HCT116 (cell line): ENCODE data around the gene FOXN1. TPM values are rescaled to one million over a fixed set of nuclear protein-coding genes. Genes with fewer than 3 reads are reported as not detected.

Experiments used
- ATAC-seq: fragments of 200-7000 bp; cut with Tn5 transposase; 2 replicates; pipeline ENCODE4 v1.9.1; 2020; ENCODE audit warnings: mild to moderate bottlenecking, moderate library complexity
- BruUV-seq: library from RNA; stranded (reverse); fragments of 400-500 nt; replicated peaks from 2 replicates; lab custom pipeline; 2021; lab: Mats Ljungman, UMichigan
- CTCF ChIA-PET: fragments of 300-600 bp; sonication (Branson Sonifier 250); formaldehyde crosslinking; loops from one replicate; lab custom pipeline; 2021; ENCODE audit warnings: antibody characterized with exemption; lab: Charles Lee
- POLR2A ChIA-PET: fragments of 300-600, 350-600 bp; sonication (Branson Sonifier 250); formaldehyde crosslinking; loops from one replicate; lab custom pipeline; 2021; ENCODE audit warnings: antibody characterized with exemption; lab: Charles Lee
- RAD21 ChIA-PET, 2 experiments: fragments of 300-600 bp; sonication (Branson Sonifier 250); formaldehyde crosslinking; loops; one replicate each; lab custom pipeline; 2023; ENCODE audit warnings: low total read pairs in 2 of 2; ENCODE audit not compliant: uncharacterized antibody in 2 of 2, unreplicated experiment in 2 of 2, low non-redundant PET in 1 of 2; lab: Charles Lee
- DNase-seq: peaks from one replicate; pipeline ENCODE4 v3.0.0-alpha.2; 2010; ENCODE audit warnings: low read depth, low spot score
- H2AFZ ChIP-seq: fragments of 200-600 bp; shearing (Covaris generic), sonication (generic); 2 replicates; pipeline ENCODE4 v1.6.1; 2017; ENCODE audit warnings: low read depth, mixed run types, mixed read lengths, antibody characterized with exemption, low read length; ENCODE audit not compliant: poor library complexity, severe bottlenecking
- H3K27ac ChIP-seq: 2 replicates; pipeline ENCODE4 v1.5.1; 2012; ENCODE audit warnings: low read depth, low read length
- H3K27me3 ChIP-seq: fragments of 200-600 bp; sonication (generic); 2 replicates; pipeline ENCODE4 v1.6.1; 2016; ENCODE audit warnings: mixed run types, low read length, mixed read lengths; ENCODE audit not compliant: insufficient read depth
- H3K36me3 ChIP-seq, 2 experiments: fragments of 200-500 bp in 1 of 2; fragments of 200-600 bp in 1 of 2; sonication (Bioruptor generic) in 1 of 2; sonication (generic) in 1 of 2; 2 replicates each; pipeline versions ENCODE4 v1.5.1 to v1.6.1; 2014 to 2016; ENCODE audit warnings: low read length in 2 of 2, inconsistent platforms in 1 of 2, mixed read lengths in 1 of 2, mixed run types in 1 of 2; ENCODE audit not compliant: insufficient read depth in 2 of 2, control insufficient read depth in 1 of 2
- H3K4me1 ChIP-seq, 2 experiments: fragments of 200-600 bp in 1 of 2; sonication (generic) in 1 of 2; 2 replicates each; pipeline versions ENCODE4 v1.5.1 to v1.6.1; 2012 to 2017; ENCODE audit warnings: low read length in 2 of 2, inconsistent platforms in 1 of 2, mild to moderate bottlenecking in 1 of 2, mixed read lengths in 1 of 2, mixed run types in 1 of 2, moderate library complexity in 1 of 2; ENCODE audit not compliant: insufficient read depth in 2 of 2, control insufficient read depth in 1 of 2
- H3K4me2 ChIP-seq: fragments of 200-600 bp; sonication (generic); 2 replicates; pipeline ENCODE4 v1.6.1; 2017; ENCODE audit warnings: mixed run types, low read length, mixed read lengths
- H3K4me3 ChIP-seq, 2 experiments: fragments of 200-600 bp in 1 of 2; sonication (generic) in 1 of 2; replicated peaks in 1 of 2; 2 replicates each; pipeline ENCODE4 v1.5.1; 2011 to 2016; ENCODE audit warnings: low read length in 2 of 2, control low read depth in 1 of 2, low read depth in 1 of 2, mild to moderate bottlenecking in 1 of 2, mixed read lengths in 1 of 2, mixed run types in 1 of 2
- H3K79me2 ChIP-seq: fragments of 200-600 bp; sonication (generic); 2 replicates; pipeline ENCODE4 v1.6.1; 2017; ENCODE audit warnings: mild to moderate bottlenecking, mixed run types, low read length, moderate library complexity, mixed read lengths; ENCODE audit not compliant: insufficient read depth
- H3K9ac ChIP-seq: fragments of 200-600 bp; sonication (generic); 2 replicates; pipeline ENCODE4 v1.6.1; 2016; ENCODE audit warnings: low read length, mixed read lengths
- H3K9me2 ChIP-seq: fragments of 200-600 bp; sonication (generic), shearing (Covaris generic); 2 replicates; pipeline ENCODE4 v1.6.1; 2017; ENCODE audit warnings: mixed run types, mild to moderate bottlenecking, moderate library complexity; ENCODE audit not compliant: insufficient read depth
- H3K9me3 ChIP-seq, 2 experiments: fragments of 200-500 bp in 1 of 2; fragments of 200-600 bp in 1 of 2; sonication (Bioruptor generic) in 1 of 2; sonication (generic) in 1 of 2; 2 replicates each; pipeline ENCODE4 v1.6.1; 2014 to 2017; ENCODE audit warnings: low read length in 2 of 2, mixed read lengths in 2 of 2, inconsistent platforms in 1 of 2, low read depth in 1 of 2, mild to moderate bottlenecking in 1 of 2, mixed run types in 1 of 2, moderate library complexity in 1 of 2; ENCODE audit not compliant: control insufficient read depth in 1 of 2, insufficient read depth in 1 of 2
- H4K20me1 ChIP-seq: fragments of 200-600 bp; sonication (generic), shearing (Covaris generic); 2 replicates; pipeline ENCODE4 v1.6.1; 2017; ENCODE audit warnings: mixed run types, mild to moderate bottlenecking, moderate library complexity; ENCODE audit not compliant: insufficient read depth
- ATF3 ChIP-seq: IDR thresholded peaks from 2 replicates; pipeline ENCODE4 v1.6.1; 2012
- CEBPB ChIP-seq: IDR thresholded peaks from 2 replicates; pipeline ENCODE4 v1.6.1; 2012; ENCODE audit warnings: low read depth
- CTCF ChIP-seq, 3 experiments: fragments of 200-600 bp in 1 of 3; sonication (generic) in 1 of 3; IDR thresholded peaks in 2 of 3; conservative IDR thresholded peaks in 1 of 3; 2 replicates each; pipeline ENCODE4 v1.5.1; 2012 to 2017; ENCODE audit warnings: low read depth in 2 of 3, low read length in 2 of 3, antibody characterized with exemption in 1 of 3, borderline replicate concordance in 1 of 3, control low read depth in 1 of 3, mild to moderate bottlenecking in 1 of 3, mixed read lengths in 1 of 3, mixed run types in 1 of 3, moderate library complexity in 1 of 3; ENCODE audit not compliant: insufficient read depth in 1 of 3
- EGR1 ChIP-seq: IDR thresholded peaks from 2 replicates; pipeline ENCODE4 v1.6.1; 2012; ENCODE audit warnings: low read depth
- ELF1 ChIP-seq: IDR thresholded peaks from 2 replicates; pipeline ENCODE4 v1.6.1; 2012; ENCODE audit warnings: low read depth, borderline replicate concordance
- EZH2 ChIP-seq: fragments of 200-600 bp; sonication (generic); IDR thresholded peaks from 2 replicates; pipeline ENCODE4 v1.6.1; 2017; ENCODE audit warnings: antibody characterized with exemption, mixed run types
- FOSL1 ChIP-seq: IDR thresholded peaks from 2 replicates; pipeline ENCODE4 v1.6.1; 2012; ENCODE audit warnings: low read depth
- JUND ChIP-seq: IDR thresholded peaks from 2 replicates; pipeline ENCODE4 v1.6.1; 2012
- POLR2AphosphoS5 ChIP-seq: IDR thresholded peaks from 2 replicates; pipeline ENCODE4 v1.6.1; 2011; ENCODE audit warnings: mild to moderate bottlenecking, low read depth, low read length, moderate library complexity
- RAD21 ChIP-seq: IDR thresholded peaks from 2 replicates; pipeline ENCODE4 v1.6.1; 2012; ENCODE audit warnings: low read depth, mild to moderate bottlenecking
- SRF ChIP-seq: IDR thresholded peaks from 2 replicates; pipeline ENCODE4 v1.6.1; 2012; ENCODE audit warnings: low read depth
- TCF7L2 ChIP-seq: IDR thresholded peaks from 2 replicates; pipeline ENCODE4 v1.7.0; 2011; ENCODE audit warnings: borderline replicate concordance, inconsistent platforms; ENCODE audit not compliant: insufficient read depth, insufficient read length; ENCODE audit errors: extremely low read depth
- YY1 ChIP-seq: IDR thresholded peaks from 2 replicates; pipeline ENCODE4 v1.6.1; 2011; ENCODE audit warnings: low read length, low read depth, moderate library complexity, mild to moderate bottlenecking; ENCODE audit not compliant: insufficient replicate concordance; ENCODE audit errors: extremely low read depth
- ZFX ChIP-seq: fragments of 450-650 bp; IDR thresholded peaks from 2 replicates; pipeline ENCODE4 v1.6.1; 2017
- ZNF274 ChIP-seq: fragments of 200-500 bp; sonication (Bioruptor generic); IDR thresholded peaks from 2 replicates; pipeline ENCODE4 v1.6.1; 2014; ENCODE audit warnings: mild to moderate bottlenecking, low read depth, low read length, inconsistent platforms
- intact Hi-C: fragments of 100-400 bp; cut with micrococcal nuclease; formaldehyde crosslinking; loops from 2 replicates; pipeline ENCODE4 v1.10.0; 2022
- total RNA-seq: library from RNA; stranded (reverse); gene quantifications from one replicate; pipeline ENCODE4 v1.2.1, GENCODE V29; 2021; ENCODE audit not compliant: unreplicated experiment
- TF ChIP-seq, protein P1 (sequence below): IDR thresholded peaks from 2 replicates; pipeline ENCODE4 v1.6.1; 2012; ENCODE audit warnings: low read depth
- TF ChIP-seq, protein P2 (sequence below): IDR thresholded peaks from 2 replicates; pipeline ENCODE4 v1.6.1; 2012

Gene FOXN1
- total RNA-seq, 1 experiment from 2014 or later = not detected

DNA sequence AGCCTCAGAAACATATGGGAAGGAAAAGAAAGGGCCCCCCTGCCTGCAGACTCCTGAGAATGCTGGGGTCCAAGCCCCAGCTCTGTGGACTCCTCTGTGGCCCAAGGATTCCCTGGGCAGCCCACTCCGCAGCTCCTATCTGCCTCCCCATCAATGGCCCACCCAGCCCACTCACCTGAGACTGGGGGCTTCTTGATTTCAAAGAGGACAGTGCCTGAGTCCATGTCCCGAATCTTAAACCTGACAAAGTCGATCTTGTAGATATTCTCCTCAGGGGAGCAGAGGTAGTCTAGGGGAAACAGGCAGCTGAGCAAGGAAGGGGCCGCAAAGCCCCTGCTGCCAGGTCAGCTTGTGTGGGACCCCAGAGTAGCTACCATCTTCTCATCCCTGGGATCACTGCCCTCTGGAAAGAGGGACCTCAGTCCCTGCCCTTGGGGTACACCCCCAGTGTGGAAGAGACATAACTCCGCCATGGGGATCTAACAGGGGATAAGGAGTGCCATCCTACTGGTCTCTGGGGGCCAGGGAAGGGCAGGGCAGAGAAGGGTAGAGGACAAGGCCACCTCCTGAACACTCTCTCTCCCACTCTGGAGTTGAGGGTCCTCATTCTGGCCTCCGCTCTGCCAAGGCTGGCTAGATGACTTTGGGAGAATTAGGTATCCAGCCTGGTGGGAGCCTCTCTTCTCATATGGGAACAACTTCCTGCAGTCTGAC is 42.4 kb downstream of the FOXN1 start:
- H3K4me1 ChIP-seq = peaks cover 2 to 24% of the 10 kb centered on the region in 2 experiments; a peak in 3 of 4 replicates
- POLR2A ChIA-PET = no interaction called here
- no peak overlapping the region for H3K4me3 ChIP-seq
- no TSS peak for BruUV-seq
- H3K9ac ChIP-seq = no peak overlapping the region
- no peak overlapping the region for H2AFZ ChIP-seq
- no peak for DNase-seq
- no peaks in the 10 kb centered on the region for H3K9me3 ChIP-seq
- CTCF ChIA-PET = interaction anchor here (1.6 kb wide), 1 partner anchor 13 kb away, joined by 3 read pairs; no protein-coding TSS in a partner anchor
- RAD21 ChIA-PET = no interaction called here
- H3K4me2 ChIP-seq = no peak overlapping the region
- intact Hi-C loops = loop anchor here (2.0 kb wide), 1 partner anchor 54 kb away; no protein-coding TSS in a partner anchor
- ATAC-seq = no peak
- H4K20me1 ChIP-seq = no peaks in the 10 kb centered on the region
- H3K36me3 ChIP-seq = peaks cover 4 to 6% of the 10 kb centered on the region in 2 experiments; a peak in 3 of 4 replicates
- H3K9me2 ChIP-seq = no peaks in the 10 kb centered on the region
- no peak for TF ChIP-seq RAD21
- TF ChIP-seq ZFX = no peak
- TF ChIP-seq, protein P1, sequence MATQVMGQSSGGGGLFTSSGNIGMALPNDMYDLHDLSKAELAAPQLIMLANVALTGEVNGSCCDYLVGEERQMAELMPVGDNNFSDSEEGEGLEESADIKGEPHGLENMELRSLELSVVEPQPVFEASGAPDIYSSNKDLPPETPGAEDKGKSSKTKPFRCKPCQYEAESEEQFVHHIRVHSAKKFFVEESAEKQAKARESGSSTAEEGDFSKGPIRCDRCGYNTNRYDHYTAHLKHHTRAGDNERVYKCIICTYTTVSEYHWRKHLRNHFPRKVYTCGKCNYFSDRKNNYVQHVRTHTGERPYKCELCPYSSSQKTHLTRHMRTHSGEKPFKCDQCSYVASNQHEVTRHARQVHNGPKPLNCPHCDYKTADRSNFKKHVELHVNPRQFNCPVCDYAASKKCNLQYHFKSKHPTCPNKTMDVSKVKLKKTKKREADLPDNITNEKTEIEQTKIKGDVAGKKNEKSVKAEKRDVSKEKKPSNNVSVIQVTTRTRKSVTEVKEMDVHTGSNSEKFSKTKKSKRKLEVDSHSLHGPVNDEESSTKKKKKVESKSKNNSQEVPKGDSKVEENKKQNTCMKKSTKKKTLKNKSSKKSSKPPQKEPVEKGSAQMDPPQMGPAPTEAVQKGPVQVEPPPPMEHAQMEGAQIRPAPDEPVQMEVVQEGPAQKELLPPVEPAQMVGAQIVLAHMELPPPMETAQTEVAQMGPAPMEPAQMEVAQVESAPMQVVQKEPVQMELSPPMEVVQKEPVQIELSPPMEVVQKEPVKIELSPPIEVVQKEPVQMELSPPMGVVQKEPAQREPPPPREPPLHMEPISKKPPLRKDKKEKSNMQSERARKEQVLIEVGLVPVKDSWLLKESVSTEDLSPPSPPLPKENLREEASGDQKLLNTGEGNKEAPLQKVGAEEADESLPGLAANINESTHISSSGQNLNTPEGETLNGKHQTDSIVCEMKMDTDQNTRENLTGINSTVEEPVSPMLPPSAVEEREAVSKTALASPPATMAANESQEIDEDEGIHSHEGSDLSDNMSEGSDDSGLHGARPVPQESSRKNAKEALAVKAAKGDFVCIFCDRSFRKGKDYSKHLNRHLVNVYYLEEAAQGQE = no peak
- TF ChIP-seq, protein P2, sequence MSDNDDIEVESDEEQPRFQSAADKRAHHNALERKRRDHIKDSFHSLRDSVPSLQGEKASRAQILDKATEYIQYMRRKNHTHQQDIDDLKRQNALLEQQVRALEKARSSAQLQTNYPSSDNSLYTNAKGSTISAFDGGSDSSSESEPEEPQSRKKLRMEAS = no peak
- TF ChIP-seq SRF = no peak
- no peak for TF ChIP-seq JUND
- no peak for TF ChIP-seq TCF7L2
- TF ChIP-seq EGR1 = no peak
- TF ChIP-seq FOSL1 = no peak
- TF ChIP-seq CEBPB = no peak
- no peak for TF ChIP-seq ELF1
- no peak for TF ChIP-seq YY1
- no peak for TF ChIP-seq CTCF (IDR thresholded peaks at IDR 0.05 in 2 of 3, conservative IDR thresholded peaks at IDR 0.05 in 1 of 3; ENCODE audit: borderline replicate concordance in 1 of 3, insufficient read depth in 1 of 3, low read depth in 2 of 3, low read length in 2 of 3)
- no peak for TF ChIP-seq POLR2AphosphoS5
- TF ChIP-seq ATF3 = no peak
- TF ChIP-seq EZH2 = no peak
- no peak for TF ChIP-seq ZNF274
- TF ChIP-seq, all 23 proteins: peak for 0
- no peak overlapping the region for H3K27ac ChIP-seq
- peaks cover 16% of the 10 kb centered on the region; the same call in 1 of the 2 replicates for H3K79me2 ChIP-seq
- H3K27me3 ChIP-seq = no peaks in the 10 kb centered on the region
